A204.1 (cell line): ENCODE data around the gene DPYSL3.

ENCODE experiments used
- FAIRE-seq: peaks from 2 replicates; lab custom pipeline; 2012; peaks lifted over from hg19 to GRCh38; lab: Jason Lieb, UNC

The DPYSL3 gene

DNA sequence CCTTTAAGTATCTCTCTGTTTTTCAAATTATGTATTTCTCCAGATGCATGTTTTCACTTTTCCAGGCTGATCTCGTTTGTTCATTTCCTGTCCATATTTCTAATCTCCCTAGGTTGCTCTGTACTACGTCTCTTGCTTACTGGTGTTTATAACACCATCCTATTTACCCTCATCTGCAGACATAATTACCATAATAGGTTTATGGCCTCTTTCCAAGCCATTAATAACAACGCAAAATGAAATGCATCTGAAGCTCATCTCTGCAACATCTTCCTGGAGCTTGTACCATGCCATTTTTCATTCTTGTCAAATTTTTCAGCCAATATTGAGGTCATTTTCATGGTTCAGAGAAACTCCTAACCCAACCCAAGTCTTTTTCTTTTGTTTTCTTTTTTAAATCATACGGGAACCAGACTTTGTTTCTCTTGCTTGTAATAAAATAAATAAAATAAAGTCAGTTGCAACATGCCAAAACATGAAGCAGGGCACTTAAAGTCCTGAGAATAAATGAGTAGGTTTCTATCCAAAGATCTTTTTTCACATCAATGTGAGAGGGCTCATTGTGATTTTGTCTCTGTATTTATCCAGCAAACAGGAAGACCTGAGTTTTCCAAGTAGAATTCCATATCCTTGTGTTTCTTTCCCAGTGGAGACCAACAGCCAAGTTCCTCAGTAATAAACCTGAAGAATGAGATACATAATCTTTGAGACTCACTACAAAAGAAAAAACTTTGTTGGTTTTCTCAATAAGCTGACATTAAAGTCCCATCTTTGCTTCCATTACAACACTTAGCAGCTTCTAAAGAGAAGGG lies 37.0 kb downstream of the DPYSL3 start:
- FAIRE-seq: no peak

DNA sequence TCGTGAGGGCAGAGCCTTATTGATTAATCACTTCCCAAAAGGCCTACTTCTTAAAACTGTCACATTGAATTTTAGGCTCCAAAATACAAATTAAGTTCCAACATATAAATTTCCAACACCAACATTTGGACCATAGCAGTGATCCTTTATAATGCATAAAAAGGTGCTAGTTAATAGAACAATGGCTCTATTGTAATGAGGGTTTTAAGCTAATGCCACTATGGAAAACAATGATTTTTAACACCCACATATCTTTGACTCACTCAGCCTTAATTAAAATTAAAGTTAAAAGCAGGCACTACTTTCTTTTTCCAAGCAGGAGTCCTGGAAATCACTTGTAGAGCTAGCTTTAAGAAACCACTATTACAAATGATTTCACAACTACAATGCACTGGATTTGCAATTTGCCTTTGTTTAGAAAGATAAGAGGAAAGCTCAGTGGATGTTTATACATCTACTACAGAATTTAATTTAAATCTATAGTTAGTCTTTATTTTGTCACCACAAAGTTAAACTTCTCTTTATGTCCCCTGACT lies 41.8 kb downstream of the DPYSL3 start:
- no peak for FAIRE-seq

GRCh38 chr5:147466360-147466980 lies 43.4 kb downstream of the DPYSL3 start:
- no peak for FAIRE-seq

DNA sequence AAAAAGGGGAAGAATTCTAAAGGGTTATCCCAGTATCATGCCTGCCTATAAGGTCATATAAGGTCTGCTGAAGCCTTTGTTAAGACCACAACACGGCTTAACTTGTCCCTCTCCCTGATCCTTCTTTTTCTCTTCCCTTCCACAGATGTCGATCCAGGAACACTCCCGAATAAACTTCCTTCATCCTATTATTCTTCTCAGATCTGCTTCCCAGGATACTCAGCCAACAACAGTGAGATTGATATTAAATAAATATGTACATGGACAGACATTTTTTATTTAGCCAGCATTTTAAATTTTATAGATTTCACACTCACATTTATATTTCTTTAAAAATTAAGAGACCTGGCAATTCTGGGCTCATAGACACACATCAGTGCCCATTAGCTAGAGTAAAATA lies 44.1 kb downstream of the DPYSL3 start:
- no peak for FAIRE-seq

GRCh38 chr5:147464211-147464610 lies 45.7 kb downstream of the DPYSL3 start:
- FAIRE-seq: no peak

GRCh38 chr5:147461915-147462314 lies 48.0 kb downstream of the DPYSL3 start:
- no peak for FAIRE-seq

DNA sequence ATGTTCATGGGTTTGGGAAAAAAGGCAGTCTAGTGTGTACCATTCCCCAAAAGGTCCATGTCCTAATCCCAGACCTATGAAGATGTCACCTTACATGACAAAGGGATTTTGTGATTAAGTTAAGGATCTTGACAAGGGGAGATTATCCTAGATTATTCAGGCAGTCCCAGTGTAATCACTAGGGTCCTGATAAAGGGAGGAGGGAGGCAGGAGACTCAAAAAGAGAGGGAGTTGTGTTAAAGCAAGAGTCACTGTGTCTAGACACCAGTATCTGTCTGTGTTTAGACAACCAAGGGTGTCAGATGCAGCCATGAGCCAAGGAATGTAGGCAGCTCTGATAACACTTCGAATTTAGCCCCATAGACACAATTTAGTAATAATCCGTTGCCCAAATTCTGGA lies 49.5 kb downstream of the DPYSL3 start:
- no peak for FAIRE-seq

GRCh38 chr5:147458581-147458980 lies 51.3 kb downstream of the DPYSL3 start:
- no peak for FAIRE-seq

DNA sequence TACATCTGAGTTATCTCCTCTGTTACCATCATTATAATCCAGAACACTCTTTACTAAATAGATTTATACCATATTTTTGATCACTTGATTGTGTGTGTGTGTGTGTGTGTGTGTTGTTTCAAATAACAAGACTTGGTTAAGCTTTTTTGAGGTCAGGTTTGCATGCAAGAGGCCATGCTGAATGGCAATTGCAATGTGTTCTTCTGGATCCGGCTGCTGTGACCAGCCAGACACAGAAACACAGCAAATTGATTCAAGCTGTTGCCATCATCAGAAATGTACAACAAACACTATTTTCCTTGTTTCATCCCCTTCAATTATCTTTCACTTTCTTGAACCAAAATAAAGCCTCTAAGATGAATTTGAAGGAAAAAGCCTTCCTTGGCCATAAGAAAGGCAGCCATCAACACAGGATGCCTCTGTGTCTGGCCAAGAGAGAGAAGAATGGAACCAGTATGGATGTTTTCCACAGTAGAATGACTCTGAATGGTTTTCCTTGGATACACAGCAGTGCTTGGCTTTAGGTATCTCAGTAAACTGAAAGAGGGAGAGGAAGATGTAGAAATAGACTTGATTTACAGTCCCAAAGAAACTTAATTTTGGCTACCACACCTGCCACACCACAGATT lies 53.9 kb downstream of the DPYSL3 start:
- no peak for FAIRE-seq

- FAIRE-seq: no peak
Observed at GRCh38 chr5:147454996-147455677, 54.7 kb downstream of the DPYSL3 start.

GRCh38 chr5:147453875-147454814 lies 55.7 kb downstream of the DPYSL3 start:
- no peak for FAIRE-seq

DNA sequence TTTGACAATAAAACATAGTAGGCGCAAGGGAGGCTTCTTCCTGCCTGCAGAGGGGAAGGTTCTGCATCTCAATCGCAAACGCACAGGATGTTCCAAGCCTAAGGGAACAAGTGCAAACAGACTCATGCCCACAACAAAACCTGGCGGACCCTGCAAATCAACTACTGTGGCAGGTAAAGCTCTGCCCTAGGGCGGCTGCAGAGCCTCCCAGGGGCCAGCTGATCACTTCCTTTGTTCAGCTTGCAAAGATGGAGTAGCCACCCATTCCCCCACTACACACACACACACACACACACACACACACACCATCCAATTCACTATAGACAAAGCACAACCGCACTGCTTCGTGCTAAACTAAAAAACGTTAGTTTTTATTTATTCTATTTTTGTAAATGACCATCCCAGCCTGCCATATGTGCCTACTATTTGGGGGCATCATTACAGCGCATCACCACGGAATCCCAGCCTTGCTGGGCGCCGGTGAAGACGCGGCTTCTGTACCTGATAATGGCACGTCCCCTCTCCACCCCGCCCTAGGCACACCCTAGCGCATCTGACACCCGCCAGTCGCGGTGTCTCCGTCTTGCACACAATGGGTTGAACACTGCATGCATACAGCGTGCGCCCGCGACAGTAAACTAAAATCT lies 57.6 kb downstream of the DPYSL3 start:
- FAIRE-seq: no peak

DNA sequence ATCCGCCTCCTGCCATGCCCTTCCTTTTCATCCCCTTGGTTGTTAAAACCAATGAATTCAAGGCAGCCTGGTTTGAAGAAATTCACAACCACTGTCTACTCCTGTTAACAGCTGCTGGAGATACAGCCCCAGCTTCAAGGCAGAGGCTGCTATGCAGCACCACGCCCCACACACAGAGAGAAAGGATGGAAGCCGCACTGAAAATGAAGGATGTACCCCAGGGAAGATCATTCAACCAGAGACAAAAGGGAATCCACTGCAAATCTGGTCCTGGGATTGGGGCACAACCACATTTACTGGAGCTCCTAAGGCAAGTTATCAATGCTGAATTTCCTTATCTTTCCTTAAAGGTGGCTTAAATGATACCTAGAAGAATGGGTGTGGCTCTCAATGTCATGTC lies 58.7 kb downstream of the DPYSL3 start:
- no peak for FAIRE-seq

GRCh38 chr5:147450606-147451005 lies 59.3 kb downstream of the DPYSL3 start:
- no peak for FAIRE-seq

GRCh38 chr5:147448766-147449165 lies 61.1 kb downstream of the DPYSL3 start:
- FAIRE-seq: no peak

- no peak for FAIRE-seq
Observed at GRCh38 chr5:147446523-147446922, 63.3 kb downstream of the DPYSL3 start.

DNA sequence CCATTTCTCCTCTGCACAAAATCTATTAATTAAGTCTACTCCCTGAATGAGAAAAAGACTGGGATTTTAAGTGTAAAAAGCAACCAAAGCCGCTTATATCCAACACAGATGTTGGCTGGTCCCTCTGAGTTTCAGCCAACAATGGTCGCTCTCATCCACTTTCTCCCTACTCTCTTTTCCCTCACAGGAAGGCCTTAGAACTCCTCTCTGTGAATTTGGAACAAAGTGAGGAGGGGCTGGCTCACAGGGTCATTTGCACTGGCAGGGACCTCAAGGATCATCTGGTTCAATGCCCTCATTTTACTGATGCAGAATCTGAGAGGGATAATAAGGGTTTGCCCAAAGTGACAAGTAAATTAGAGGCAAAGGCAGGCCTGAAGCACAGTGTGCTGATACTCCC lies 64.0 kb downstream of the DPYSL3 start:
- FAIRE-seq: no peak

GRCh38 chr5:147445090-147445489 lies 64.8 kb downstream of the DPYSL3 start:
- FAIRE-seq: no peak

DNA sequence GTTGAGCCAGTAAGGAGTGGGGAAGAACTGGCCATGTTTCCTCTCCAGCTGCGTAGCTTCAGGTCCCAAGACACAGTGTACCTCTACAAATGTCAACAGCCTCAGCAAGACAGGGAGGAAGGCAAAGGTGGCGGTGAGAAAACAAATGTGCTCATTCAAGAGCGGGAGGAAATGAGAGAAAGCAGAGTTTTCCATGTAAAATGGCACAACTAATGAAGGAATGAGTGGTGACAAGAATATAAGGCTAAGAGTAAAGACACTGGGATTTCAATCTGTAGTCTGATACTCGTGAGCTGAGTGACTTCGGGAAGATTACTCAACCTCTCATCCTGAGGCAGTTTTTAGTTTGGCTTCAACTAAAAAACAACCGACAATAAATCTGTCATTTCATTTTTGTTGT lies 67.6 kb downstream of the DPYSL3 start:
- FAIRE-seq: no peak

GRCh38 chr5:147441191-147441695 lies 68.6 kb downstream of the DPYSL3 start:
- no peak for FAIRE-seq

GRCh38 chr5:147439254-147439653 lies 70.6 kb downstream of the DPYSL3 start:
- FAIRE-seq: no peak
